HG03575 (cell line): ENCODE data around the gene APOB.

Experiments used
- ATAC-seq: cut with Tn5 transposase; IDR thresholded peaks from one replicate; pipeline ENCODE4 v1.9.1; 2021; ENCODE audit not compliant: unreplicated experiment, insufficient number of reproducible peaks, low FRiP score; ENCODE audit errors: extremely low read depth

APOB gene

GRCh38 chr2:21043744-21044532, at the start of gene APOB:
Gene APOB, minus strand, starts transcription at chr2:21044073. Its CDS starts 128 bp downstream, at chr2:21043945.
- no peak for ATAC-seq

GRCh38 chr2:21092308-21092869, 48.5 kb upstream of the APOB start:
- no peak for ATAC-seq

GRCh38 chr2:21084401-21084800, 40.5 kb upstream of the APOB start:
- ATAC-seq: no peak

GRCh38 chr2:21083482-21083881, 39.6 kb upstream of the APOB start:
- no peak for ATAC-seq

- no peak for ATAC-seq
These were observed 34.4 kb upstream of the APOB start for GRCh38 chr2:21078296-21078695.

- ATAC-seq: no peak
These were observed 28.8 kb upstream of the APOB start for GRCh38 chr2:21072477-21073242.

- no peak for ATAC-seq
These were observed 26.7 kb upstream of the APOB start for GRCh38 chr2:21070341-21071257.

GRCh38 chr2:21069746-21070340, 26.0 kb upstream of the APOB start:
- no peak for ATAC-seq

GRCh38 chr2:21067859-21068537, 24.1 kb upstream of the APOB start:
- ATAC-seq: no peak

GRCh38 chr2:21067125-21067524, 23.3 kb upstream of the APOB start:
- no peak for ATAC-seq

GRCh38 chr2:21059885-21060610, 16.2 kb upstream of the APOB start:
- ATAC-seq: no peak

GRCh38 chr2:21057097-21057496, 13.2 kb upstream of the APOB start:
- no peak for ATAC-seq

GRCh38 chr2:21055879-21056790, 12.3 kb upstream of the APOB start:
- ATAC-seq: no peak

GRCh38 chr2:21055451-21055850, 11.6 kb upstream of the APOB start:
- no peak for ATAC-seq

GRCh38 chr2:21054011-21054410, 10.1 kb upstream of the APOB start:
- ATAC-seq: no peak

GRCh38 chr2:21052044-21052443, 8.2 kb upstream of the APOB start:
- ATAC-seq: no peak

- ATAC-seq: no peak
These were observed 6.3 kb upstream of the APOB start for GRCh38 chr2:21050164-21050563.
